Keratinocyte (primary cell): ENCODE measurements around the gene ENTPD6.

Experiments used
- CTCF ChIP-seq, 3 experiments: IDR thresholded peaks in 1 of 3; conservative IDR thresholded peaks in 1 of 3; optimal IDR thresholded peaks in 1 of 3; 2 replicates in 2 of 3; 3 replicates in 1 of 3; pipeline versions ENCODE3 to v1.5.1; 2011; ENCODE audit warnings: low read length in 3 of 3, mild to moderate bottlenecking in 3 of 3, moderate library complexity in 2 of 3, control low read depth in 1 of 3, inconsistent platforms in 1 of 3; ENCODE audit not compliant: insufficient read depth in 2 of 3; ENCODE audit errors: extremely low read depth in 1 of 3
- EZH2 ChIP-seq: IDR thresholded peaks from one replicate; pipeline ENCODE4 v1.6.1; 2012; ENCODE audit warnings: inconsistent platforms, mild to moderate bottlenecking, low read length, moderate library complexity

GRCh38 chr20:25215521-25215920 lies 20.0 kb downstream of the ENTPD6 start:
- TF ChIP-seq CTCF (optimal IDR thresholded peaks at IDR 0.05 in 1 of 3, IDR thresholded peaks at IDR 0.05 in 1 of 3, conservative IDR thresholded peaks at IDR 0.05 in 1 of 3; ENCODE audit: extremely low read depth in 1 of 3, insufficient read depth in 2 of 3, low read length in 3 of 3) (no peak), EZH2 (no peak)
